Measurements from ENCODE around the gene RNF123.

Gene RNF123

GRCh38 chr3:49732597-49732996, 43.2 kb downstream of the RNF123 start:
- DNase-seq (ENCODE audit: low read depth in 1 of 2, low spot score in 1 of 2): no peak
- Histone ChIP-seq H3K4me3 (replicated peaks; ENCODE audit: insufficient read depth, low read length) (no peak overlapping the region), H3K27ac (replicated peaks) (no peak overlapping the region), H3K27me3 (ENCODE audit: insufficient read depth, poor library complexity, severe bottlenecking) (no peaks in the 10 kb centered on the region)
- TF ChIP-seq SPI1 (IDR thresholded peaks at IDR 0.05; ENCODE audit: borderline replicate concordance, low read depth): no peak
- no peak for TF ChIP-seq CTCF (IDR thresholded peaks at IDR 0.05; ENCODE audit: insufficient read depth, low read length)
- no peak for TF ChIP-seq POLR2AphosphoS5 (IDR thresholded peaks at IDR 0.05; ENCODE audit: low read depth)
- TF ChIP-seq REST (IDR thresholded peaks at IDR 0.05; ENCODE audit: insufficient replicate concordance, low read depth): no peak
- no peak for TF ChIP-seq GABPA (IDR thresholded peaks at IDR 0.05; ENCODE audit: low read depth)

- Histone ChIP-seq H3K4me3 (replicated peaks; ENCODE audit: insufficient read depth, low read length) (no peak overlapping the region), H3K27ac (replicated peaks) (no peak overlapping the region), H3K27me3 (ENCODE audit: insufficient read depth, poor library complexity, severe bottlenecking) (no peaks in the 10 kb centered on the region)
- no peak for TF ChIP-seq SPI1 (IDR thresholded peaks at IDR 0.05; ENCODE audit: borderline replicate concordance, low read depth)
- no peak for TF ChIP-seq GABPA (IDR thresholded peaks at IDR 0.05; ENCODE audit: low read depth)
- no peak for TF ChIP-seq REST (IDR thresholded peaks at IDR 0.05; ENCODE audit: insufficient replicate concordance, low read depth)
- no peak for TF ChIP-seq CTCF (IDR thresholded peaks at IDR 0.05; ENCODE audit: insufficient read depth, low read length)
- TF ChIP-seq POLR2AphosphoS5 (IDR thresholded peaks at IDR 0.05; ENCODE audit: low read depth): no peak
- peak in 1 of 2 experiments; percentile 29 for DNase-seq (ENCODE audit: low read depth in 1 of 2, low spot score in 1 of 2)
These were observed 44.2 kb downstream of the RNF123 start for GRCh38 chr3:49733551-49733950.

- no peak for TF ChIP-seq GABPA (IDR thresholded peaks at IDR 0.05; ENCODE audit: low read depth)
- TF ChIP-seq CTCF (IDR thresholded peaks at IDR 0.05; ENCODE audit: insufficient read depth, low read length): no peak
- no peak for TF ChIP-seq SPI1 (IDR thresholded peaks at IDR 0.05; ENCODE audit: borderline replicate concordance, low read depth)
- TF ChIP-seq POLR2AphosphoS5 (IDR thresholded peaks at IDR 0.05; ENCODE audit: low read depth): no peak
- TF ChIP-seq REST (IDR thresholded peaks at IDR 0.05; ENCODE audit: insufficient replicate concordance, low read depth): no peak
- Histone ChIP-seq H3K4me3 (replicated peaks; ENCODE audit: insufficient read depth, low read length) (no peak overlapping the region), H3K27ac (replicated peaks) (no peak overlapping the region), H3K27me3 (ENCODE audit: insufficient read depth, poor library complexity, severe bottlenecking) (no peaks in the 10 kb centered on the region)
- DNase-seq (ENCODE audit: low read depth in 1 of 2, low spot score in 1 of 2): no peak
These were observed 45.4 kb downstream of the RNF123 start for GRCh38 chr3:49734752-49735151.

Data from HL-60 (cell line).